Peyer's patch (tissue), 4 donors: ENCODE measurements around the gene WARS2. TPM values are rescaled to one million over a fixed set of nuclear protein-coding genes. Genes with fewer than 3 reads are reported as not detected.

ENCODE experiments used
- DNase-seq, 3 donors: peaks; one replicate each; pipeline ENCODE4 v3.0.0-alpha.2; 2017 to 2019
- H3K27ac ChIP-seq, 4 donors: fragments of 200-600 bp; sonication (generic); one replicate each; pipeline ENCODE4 v1.5.1; 2016 to 2019
- H3K27me3 ChIP-seq, 2 donors: fragments of 200-600 bp; sonication (generic); one replicate each; pipeline ENCODE4 v1.5.1; 2019
- H3K36me3 ChIP-seq, 3 donors: fragments of 200-600 bp; sonication (generic); one replicate each; pipeline ENCODE4 v1.5.1; 2016 to 2019
- H3K4me1 ChIP-seq, 4 donors: fragments of 200-600 bp; sonication (generic); one replicate each; pipeline ENCODE4 v1.5.1; 2016 to 2019
- H3K4me3 ChIP-seq, 4 donors: fragments of 200-600 bp; sonication (generic); 1 replicate in 3 of 4; 2 replicates in 1 of 4; pipeline ENCODE4 v1.5.1; 2016 to 2019; ENCODE audit warnings: mild to moderate bottlenecking in 1 of 4
- H3K9me3 ChIP-seq, 4 donors: fragments of 200-600 bp; sonication (generic); one replicate each; pipeline ENCODE4 v1.5.1; 2016 to 2019; ENCODE audit warnings: mild to moderate bottlenecking in 1 of 4
- POLR2A ChIP-seq, 2 donors: fragments of 450-650 bp; IDR thresholded peaks; one replicate each; pipeline ENCODE4 v1.5.1; 2017; ENCODE audit warnings: antibody characterized with exemption in 2 of 2, mild to moderate bottlenecking in 2 of 2, moderate library complexity in 2 of 2
- total RNA-seq, 4 donors: library from RNA; depleted of rRNA; stranded (reverse); fragments of >200 nt; gene quantifications; one replicate each; pipeline ENCODE4 v1.1.0, GENCODE V29; 2016
- TF ChIP-seq, protein P1 (sequence below), 6 experiments: fragments of 450-650 bp in 4 of 6; fragments of 200-600 bp in 2 of 6; sonication (generic) in 1 of 6; IDR thresholded peaks; one replicate each; pipeline ENCODE4 v1.5.1; 2017 to 2019; ENCODE audit warnings: antibody characterized with exemption in 6 of 6, mild to moderate bottlenecking in 3 of 6, moderate library complexity in 1 of 6

WARS2 gene
- total RNA-seq, 4 donors from 2014 or later: 7.5 to 20.6 (median 10.6) TPM

GRCh38 chr1:119116725-119117124, 23.7 kb downstream of the WARS2 start:
- Histone ChIP-seq H3K4me1 (no peaks in the 10 kb centered on the region), H3K36me3 (no peaks in the 10 kb centered on the region), H3K9me3 (no peaks in the 10 kb centered on the region), H3K4me3 (no peak overlapping the region), H3K27me3 (no peaks in the 10 kb centered on the region), H3K27ac (no peak overlapping the region)
- TF ChIP-seq POLR2A (IDR thresholded peaks at IDR 0.05): no peak
- TF ChIP-seq, protein P1, sequence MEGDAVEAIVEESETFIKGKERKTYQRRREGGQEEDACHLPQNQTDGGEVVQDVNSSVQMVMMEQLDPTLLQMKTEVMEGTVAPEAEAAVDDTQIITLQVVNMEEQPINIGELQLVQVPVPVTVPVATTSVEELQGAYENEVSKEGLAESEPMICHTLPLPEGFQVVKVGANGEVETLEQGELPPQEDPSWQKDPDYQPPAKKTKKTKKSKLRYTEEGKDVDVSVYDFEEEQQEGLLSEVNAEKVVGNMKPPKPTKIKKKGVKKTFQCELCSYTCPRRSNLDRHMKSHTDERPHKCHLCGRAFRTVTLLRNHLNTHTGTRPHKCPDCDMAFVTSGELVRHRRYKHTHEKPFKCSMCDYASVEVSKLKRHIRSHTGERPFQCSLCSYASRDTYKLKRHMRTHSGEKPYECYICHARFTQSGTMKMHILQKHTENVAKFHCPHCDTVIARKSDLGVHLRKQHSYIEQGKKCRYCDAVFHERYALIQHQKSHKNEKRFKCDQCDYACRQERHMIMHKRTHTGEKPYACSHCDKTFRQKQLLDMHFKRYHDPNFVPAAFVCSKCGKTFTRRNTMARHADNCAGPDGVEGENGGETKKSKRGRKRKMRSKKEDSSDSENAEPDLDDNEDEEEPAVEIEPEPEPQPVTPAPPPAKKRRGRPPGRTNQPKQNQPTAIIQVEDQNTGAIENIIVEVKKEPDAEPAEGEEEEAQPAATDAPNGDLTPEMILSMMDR (IDR thresholded peaks at IDR 0.05): no peak
- no peak for DNase-seq

- no peak overlapping the region for H3K27ac ChIP-seq
- no peak for TF ChIP-seq POLR2A (IDR thresholded peaks at IDR 0.05)
- TF ChIP-seq, protein P1 (IDR thresholded peaks at IDR 0.05): no peak
- H3K4me3 ChIP-seq: no peak overlapping the region
- no peaks in the 10 kb centered on the region for H3K9me3 ChIP-seq
- no peaks in the 10 kb centered on the region for H3K4me1 ChIP-seq
- no peaks in the 10 kb centered on the region for H3K36me3 ChIP-seq
- H3K27me3 ChIP-seq: no peaks in the 10 kb centered on the region
- no peak for DNase-seq
These were observed 24.7 kb downstream of the WARS2 start for GRCh38 chr1:119115736-119116135.

GRCh38 chr1:119115311-119115710, 25.1 kb downstream of the WARS2 start:
- no peak for TF ChIP-seq POLR2A (IDR thresholded peaks at IDR 0.05)
- TF ChIP-seq, protein P1 (IDR thresholded peaks at IDR 0.05): no peak
- Histone ChIP-seq H3K9me3 (no peaks in the 10 kb centered on the region), H3K4me1 (no peaks in the 10 kb centered on the region), H3K27me3 (no peaks in the 10 kb centered on the region), H3K27ac (no peak overlapping the region), H3K4me3 (no peak overlapping the region), H3K36me3 (no peaks in the 10 kb centered on the region)
- no peak for DNase-seq

DNA sequence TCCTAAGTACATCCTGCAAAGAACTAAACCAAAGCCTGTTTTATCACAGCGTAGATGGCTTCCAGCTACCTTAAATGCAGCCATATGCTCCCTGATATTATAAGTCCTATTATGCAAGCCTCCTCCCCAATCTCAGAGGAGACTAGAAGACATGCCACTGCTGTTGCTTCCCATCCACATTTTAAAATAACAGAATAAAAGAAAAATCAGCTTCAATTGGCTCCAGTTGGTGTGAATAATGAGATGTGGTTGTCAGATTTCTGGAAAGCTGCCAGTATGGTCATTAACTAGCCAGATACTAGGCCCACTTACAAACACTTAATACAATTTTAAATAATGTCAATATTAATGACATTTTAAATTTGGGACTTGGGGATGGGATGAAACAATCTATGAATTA, 25.7 kb downstream of the WARS2 start:
- no peaks in the 10 kb centered on the region for H3K9me3 ChIP-seq
- no peak overlapping the region for H3K4me3 ChIP-seq
- no peaks in the 10 kb centered on the region for H3K27me3 ChIP-seq
- no peaks in the 10 kb centered on the region for H3K36me3 ChIP-seq
- no peak for DNase-seq
- H3K4me1 ChIP-seq: no peaks in the 10 kb centered on the region
- H3K27ac ChIP-seq: no peak overlapping the region
- TF ChIP-seq, protein P1 (IDR thresholded peaks at IDR 0.05): no peak
- no peak for TF ChIP-seq POLR2A (IDR thresholded peaks at IDR 0.05)

DNA sequence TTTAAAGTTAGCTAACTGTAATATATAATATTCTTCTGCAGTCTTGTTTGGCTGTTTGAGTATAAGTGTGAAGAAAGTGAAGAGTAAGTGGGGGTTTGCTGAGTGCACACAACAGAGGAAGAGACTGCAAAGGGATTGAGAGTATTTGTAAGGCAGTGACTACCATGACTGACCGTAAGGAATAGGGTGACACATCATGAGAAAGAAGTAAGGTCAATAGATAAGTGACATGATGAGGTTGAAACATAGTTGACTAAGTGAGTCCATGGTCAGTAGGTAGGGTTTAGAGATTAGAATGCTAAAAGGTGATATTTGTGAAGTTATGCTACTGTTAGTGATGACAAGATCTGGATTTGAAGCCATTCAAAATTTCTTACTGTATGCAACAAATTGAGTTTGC, 27.7 kb downstream of the WARS2 start:
- Histone ChIP-seq H3K9me3 (no peaks in the 10 kb centered on the region), H3K27ac (no peak overlapping the region), H3K4me3 (no peak overlapping the region), H3K36me3 (no peaks in the 10 kb centered on the region), H3K4me1 (no peaks in the 10 kb centered on the region), H3K27me3 (no peaks in the 10 kb centered on the region)
- DNase-seq: no peak
- TF ChIP-seq POLR2A (IDR thresholded peaks at IDR 0.05): no peak
- TF ChIP-seq, protein P1 (IDR thresholded peaks at IDR 0.05): no peak

- no peaks in the 10 kb centered on the region for H3K27me3 ChIP-seq
- no peak overlapping the region for H3K4me3 ChIP-seq
- no peaks in the 10 kb centered on the region for H3K36me3 ChIP-seq
- no peak overlapping the region for H3K27ac ChIP-seq
- DNase-seq: no peak
- H3K4me1 ChIP-seq: no peaks in the 10 kb centered on the region
- H3K9me3 ChIP-seq: no peaks in the 10 kb centered on the region
- TF ChIP-seq, protein P1 (IDR thresholded peaks at IDR 0.05): no peak
- TF ChIP-seq POLR2A (IDR thresholded peaks at IDR 0.05): no peak
These were observed 28.2 kb downstream of the WARS2 start for GRCh38 chr1:119112244-119112643.
